ENCODE data around the gene EFNA5.

Gene EFNA5

GRCh38 chr5:107424491-107424890 is 246.2 kb downstream of the EFNA5 start:
- no peak for DNase-seq

DNA sequence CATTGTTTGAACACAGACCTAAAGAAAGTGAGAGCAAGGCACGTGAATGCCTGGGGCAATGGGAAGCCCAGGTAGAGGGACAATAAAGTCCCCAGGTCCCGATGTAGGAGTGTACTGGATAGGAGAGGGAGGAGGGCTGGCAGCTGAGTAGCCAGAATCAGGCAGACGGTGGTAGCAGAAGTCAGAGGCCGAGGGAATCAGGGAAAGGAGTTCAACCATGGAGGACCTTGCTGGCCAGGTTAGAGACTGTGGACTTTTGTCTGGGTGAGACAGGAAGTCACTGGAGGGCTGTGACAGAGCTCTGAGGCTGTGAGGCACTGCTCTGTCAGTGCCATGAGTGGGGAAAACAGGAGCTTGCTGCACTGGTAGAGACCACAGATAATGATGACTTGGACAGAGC is 248.2 kb downstream of the EFNA5 start:
- DNase-seq: no peak

DNA sequence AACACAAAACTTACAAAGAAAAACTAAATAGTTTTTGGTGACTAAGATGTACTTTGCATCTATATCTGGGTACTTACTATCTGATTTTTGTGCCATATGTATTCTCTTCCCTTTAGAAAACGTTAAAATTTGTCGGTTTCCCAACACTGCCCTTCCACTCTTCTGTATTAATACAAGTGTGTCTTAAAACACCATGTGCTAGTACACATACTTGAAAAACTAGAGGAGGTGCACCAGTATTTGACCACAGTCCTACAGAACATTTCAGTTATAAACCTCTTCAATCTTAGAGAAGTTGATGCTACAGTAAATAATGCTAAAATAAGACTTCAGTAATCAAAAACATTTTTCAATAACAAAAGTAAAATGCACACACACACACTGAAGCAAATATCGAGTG is 251.2 kb downstream of the EFNA5 start:
- DNase-seq: no peak

- no peak for DNase-seq
These were observed 251.8 kb downstream of the EFNA5 start for GRCh38 chr5:107418902-107419301.

- DNase-seq: no peak
These were observed 252.7 kb downstream of the EFNA5 start for GRCh38 chr5:107418071-107418470.

GRCh38 chr5:107415762-107416161 is 255.0 kb downstream of the EFNA5 start:
- no peak for DNase-seq

- no peak for DNase-seq
These were observed 255.9 kb downstream of the EFNA5 start for GRCh38 chr5:107414802-107415201.

DNA sequence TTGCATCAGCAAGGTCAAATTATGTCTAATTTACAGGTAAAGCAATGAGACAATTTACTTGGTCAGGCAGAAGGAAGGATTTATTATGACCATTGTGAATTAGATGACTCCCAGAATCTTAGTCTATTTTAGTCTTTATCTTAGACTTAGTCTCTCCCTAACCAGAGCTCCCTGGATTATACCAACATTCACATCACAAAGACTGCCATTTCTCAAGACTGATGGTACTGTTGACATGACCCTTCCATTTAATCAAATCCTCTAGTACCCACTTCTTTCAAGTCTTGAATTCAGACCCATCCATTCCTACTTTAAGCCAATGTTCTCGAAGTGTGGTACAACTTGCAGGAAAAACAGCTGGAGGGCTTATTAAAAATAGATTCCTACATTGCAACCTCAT is 257.0 kb downstream of the EFNA5 start:
- no peak for DNase-seq

GRCh38 chr5:107408564-107408963 is 262.2 kb downstream of the EFNA5 start:
- no peak for DNase-seq

DNA sequence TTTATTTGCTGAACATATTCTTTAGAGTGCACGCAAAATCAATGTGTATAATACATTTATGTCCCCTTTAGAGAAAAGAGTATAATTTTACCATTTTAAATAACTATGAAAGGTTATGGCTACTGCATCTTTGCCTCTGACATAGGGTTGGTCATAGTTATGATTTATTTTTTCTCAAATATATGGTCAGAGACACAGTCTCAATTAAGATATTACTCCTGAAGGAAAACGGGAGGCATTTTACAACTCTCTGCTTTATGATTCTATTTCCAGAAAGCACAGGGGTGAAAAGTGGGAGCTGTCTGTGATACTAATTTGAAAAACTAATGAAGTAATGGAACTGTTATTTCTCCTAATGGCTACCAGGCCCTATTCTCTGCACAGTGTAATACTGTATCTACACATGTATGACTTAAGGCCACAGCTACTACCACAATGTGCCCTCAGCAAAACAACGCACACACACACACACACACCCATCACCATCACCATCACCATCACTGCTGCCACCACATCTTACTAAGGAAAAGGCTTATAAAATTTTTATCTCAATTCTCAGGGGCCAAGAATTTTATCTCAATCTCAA is 262.9 kb downstream of the EFNA5 start:
- DNase-seq: no peak

DNA sequence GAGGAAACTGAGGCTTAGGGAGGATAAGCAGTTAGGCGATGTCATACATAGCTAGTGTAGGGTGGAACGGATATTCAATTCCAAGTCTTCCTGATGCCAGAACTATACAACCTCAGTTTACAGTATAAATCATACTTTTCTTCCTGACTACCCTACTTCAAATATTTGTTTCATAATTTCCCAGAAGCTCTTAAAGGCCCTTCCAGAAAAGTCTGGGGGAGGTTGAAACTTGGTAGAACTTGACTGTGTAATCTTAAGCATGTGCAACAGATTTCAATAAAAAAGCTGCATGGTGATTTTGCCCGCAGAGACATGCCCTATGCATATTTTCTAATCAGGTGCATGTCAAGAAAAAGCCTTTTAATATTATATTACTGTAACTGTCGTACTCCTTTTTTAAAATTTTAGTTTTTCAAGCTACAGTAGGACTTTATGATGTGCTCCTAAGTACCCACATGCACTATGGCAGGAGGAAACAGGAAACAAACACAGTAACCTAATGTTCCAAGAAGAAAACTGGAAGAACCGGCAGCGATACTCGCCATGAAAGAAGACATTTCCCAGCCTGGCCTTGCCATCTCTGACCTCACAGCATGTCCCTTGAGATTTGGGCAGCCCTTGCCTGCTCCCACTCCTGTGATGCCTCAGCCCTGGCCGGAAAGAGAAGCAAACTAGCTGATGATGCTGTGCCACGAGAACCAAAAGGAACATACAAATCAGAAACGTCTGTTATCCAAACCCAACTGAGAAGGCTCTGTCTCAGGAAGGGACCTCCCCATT is 266.0 kb downstream of the EFNA5 start:
- DNase-seq: no peak

- DNase-seq: no peak
These were observed 267.3 kb downstream of the EFNA5 start for GRCh38 chr5:107403228-107403953.

GRCh38 chr5:107402434-107403227 is 268.1 kb downstream of the EFNA5 start:
- peak in 2 of 14 donors; percentile 33 to 78 for DNase-seq

- peak in 1 of 14 donors; percentile 49 for DNase-seq
These were observed 269.1 kb downstream of the EFNA5 start for GRCh38 chr5:107401470-107402122.

- DNase-seq: no peak
These were observed 270.4 kb downstream of the EFNA5 start for GRCh38 chr5:107400328-107400727.

DNA sequence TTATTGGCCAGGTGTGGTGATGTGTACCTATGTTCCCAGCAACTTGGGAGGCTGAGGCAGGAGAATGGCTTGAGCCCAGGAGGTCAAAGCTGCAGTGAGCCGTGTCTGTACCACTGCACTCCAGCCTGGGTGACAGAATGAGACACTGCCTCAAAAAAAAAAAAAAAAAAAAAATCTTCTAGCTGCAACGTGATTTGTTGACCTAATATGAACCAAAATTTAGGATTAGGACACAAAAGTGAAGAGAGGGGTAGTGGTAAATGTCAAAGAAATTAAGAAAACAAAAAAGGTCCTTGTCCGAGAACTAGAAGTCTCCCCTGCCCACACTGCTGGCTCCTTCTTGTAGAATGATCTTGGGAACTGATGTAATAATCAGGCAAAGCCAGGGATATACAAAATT is 272.0 kb downstream of the EFNA5 start:
- DNase-seq: no peak

- no peak for DNase-seq
These were observed 274.4 kb downstream of the EFNA5 start for GRCh38 chr5:107396351-107396690.

DNA sequence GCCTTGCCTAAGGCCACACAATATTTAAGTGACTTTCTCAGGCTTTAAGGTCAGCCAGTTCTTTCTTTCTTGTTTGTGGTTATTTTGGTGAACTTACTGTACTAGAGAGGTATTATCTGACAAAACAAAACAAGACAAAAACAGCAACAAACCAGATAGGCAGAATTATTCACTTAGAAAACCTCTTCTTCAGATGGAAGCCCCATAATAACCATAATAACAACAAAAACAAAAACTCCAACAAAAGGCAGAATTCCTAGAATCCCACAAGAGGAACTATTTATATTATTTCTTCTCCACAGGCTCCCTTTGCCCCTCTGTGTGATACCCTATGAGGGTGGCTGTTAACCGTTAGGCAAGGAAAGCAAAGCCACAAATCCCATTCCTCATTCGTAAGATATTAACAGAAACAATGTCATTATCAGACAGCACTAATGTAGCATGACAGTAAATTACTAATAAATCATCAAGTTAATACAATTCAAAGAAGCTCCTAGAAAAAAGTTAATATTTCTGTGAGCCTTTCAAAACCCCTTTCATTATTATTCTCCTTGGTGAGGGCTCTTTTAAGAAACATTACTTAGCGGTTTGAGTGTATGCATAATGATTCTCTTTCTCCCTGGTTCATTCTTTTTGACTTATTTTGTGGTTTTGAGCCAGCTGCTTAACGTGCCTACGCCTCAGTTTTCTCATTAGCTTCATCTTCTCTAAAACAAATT is 274.9 kb downstream of the EFNA5 start:
- no peak for DNase-seq

GRCh38 chr5:107393851-107394250 is 276.9 kb downstream of the EFNA5 start:
- no peak for DNase-seq

DNA sequence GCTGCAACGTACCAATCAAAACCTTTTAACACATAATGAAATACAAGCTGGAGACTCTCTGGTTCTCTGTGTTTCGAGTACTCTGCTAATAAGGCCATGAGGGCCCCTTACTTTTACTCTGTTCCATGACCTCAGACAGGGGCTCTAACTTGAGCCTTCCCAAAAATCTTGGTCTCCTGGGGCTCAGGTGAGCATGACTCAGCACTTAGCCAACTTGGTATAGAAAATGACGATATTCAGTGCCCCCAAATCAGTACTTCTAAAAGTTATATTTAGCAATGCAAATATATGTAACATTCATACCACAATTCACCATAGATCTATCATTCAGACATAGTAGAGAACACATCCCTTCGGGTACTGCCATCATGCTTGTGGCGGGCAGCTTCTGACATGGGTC is 278.9 kb downstream of the EFNA5 start:
- no peak for DNase-seq

GRCh38 chr5:107389775-107390148 is 281.0 kb downstream of the EFNA5 start:
- no peak for DNase-seq
